ENCODE measurements around the gene GSC2.
"Not testable (repeated sequence)": the region's sequence is repeated elsewhere in the genome, so short reads cannot be mapped to it uniquely, and the experiment has no call there.

Gene GSC2

GRCh38 chr22:19164425-19164824, 14.3 kb upstream of the GSC2 start:
- no peak for DNase-seq (ENCODE audit: low read depth)
- H3K4me3 ChIP-seq (ENCODE audit: low read length) = no peak overlapping the region
- no peak for TF ChIP-seq CTCF (conservative IDR thresholded peaks at IDR 0.05; ENCODE audit: low read length)

- not testable (repeated sequence) for H3K4me3 ChIP-seq (ENCODE audit: low read length); DNase-seq (ENCODE audit: low read depth)
Observed at GRCh38 chr22:19158649-19159048, 8.6 kb upstream of the GSC2 start.

- not testable (repeated sequence) for DNase-seq (ENCODE audit: low read depth); H3K4me3 ChIP-seq (ENCODE audit: low read length)
Observed at GRCh38 chr22:19156109-19156508, 6.0 kb upstream of the GSC2 start.

- TF ChIP-seq CTCF (conservative IDR thresholded peaks at IDR 0.05; ENCODE audit: low read length) = no peak
- no peak overlapping the region for H3K4me3 ChIP-seq (ENCODE audit: low read length)
- no peak for DNase-seq (ENCODE audit: low read depth)
Observed at GRCh38 chr22:19152942-19153883, 3.1 kb upstream of the GSC2 start.

GRCh38 chr22:19151329-19152191, 1.5 kb upstream of the GSC2 start:
- no peak overlapping the region for H3K4me3 ChIP-seq (ENCODE audit: low read length)
- DNase-seq (ENCODE audit: low read depth) = no peak
- no peak for TF ChIP-seq CTCF (conservative IDR thresholded peaks at IDR 0.05; ENCODE audit: low read length)

- DNase-seq (ENCODE audit: low read depth) = no peak
- no peak for TF ChIP-seq CTCF (conservative IDR thresholded peaks at IDR 0.05; ENCODE audit: low read length)
- no peak overlapping the region for H3K4me3 ChIP-seq (ENCODE audit: low read length)
Observed at GRCh38 chr22:19150482-19151328, 613 bp upstream of the GSC2 start.

- TF ChIP-seq CTCF (conservative IDR thresholded peaks at IDR 0.05; ENCODE audit: low read length) = no peak
- H3K4me3 ChIP-seq (ENCODE audit: low read length) = no peak overlapping the region
- no peak for DNase-seq (ENCODE audit: low read depth)
Observed at GRCh38 chr22:19149047-19149883, 827 bp downstream of the GSC2 start.
